ENCODE results near the gene BAMBI.

GRCh38 chr10:28661035-28661434, 16.3 kb upstream of the BAMBI start:
- TF ChIP-seq, protein P1, sequence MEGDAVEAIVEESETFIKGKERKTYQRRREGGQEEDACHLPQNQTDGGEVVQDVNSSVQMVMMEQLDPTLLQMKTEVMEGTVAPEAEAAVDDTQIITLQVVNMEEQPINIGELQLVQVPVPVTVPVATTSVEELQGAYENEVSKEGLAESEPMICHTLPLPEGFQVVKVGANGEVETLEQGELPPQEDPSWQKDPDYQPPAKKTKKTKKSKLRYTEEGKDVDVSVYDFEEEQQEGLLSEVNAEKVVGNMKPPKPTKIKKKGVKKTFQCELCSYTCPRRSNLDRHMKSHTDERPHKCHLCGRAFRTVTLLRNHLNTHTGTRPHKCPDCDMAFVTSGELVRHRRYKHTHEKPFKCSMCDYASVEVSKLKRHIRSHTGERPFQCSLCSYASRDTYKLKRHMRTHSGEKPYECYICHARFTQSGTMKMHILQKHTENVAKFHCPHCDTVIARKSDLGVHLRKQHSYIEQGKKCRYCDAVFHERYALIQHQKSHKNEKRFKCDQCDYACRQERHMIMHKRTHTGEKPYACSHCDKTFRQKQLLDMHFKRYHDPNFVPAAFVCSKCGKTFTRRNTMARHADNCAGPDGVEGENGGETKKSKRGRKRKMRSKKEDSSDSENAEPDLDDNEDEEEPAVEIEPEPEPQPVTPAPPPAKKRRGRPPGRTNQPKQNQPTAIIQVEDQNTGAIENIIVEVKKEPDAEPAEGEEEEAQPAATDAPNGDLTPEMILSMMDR (IDR thresholded peaks at IDR 0.05), result no peak
- TF ChIP-seq POLR2AphosphoS5 (IDR thresholded peaks at IDR 0.05), result no peak
